SKM-1 treated with dmso at 0.1 percent for 144 hours (cell line): Measurements from ENCODE around the gene UBASH3A.

Source experiments
- DNase-seq: peaks from one replicate; lab custom pipeline; 2025; ENCODE audit not compliant: unreplicated experiment; lab: John Stamatoyannopoulos, UW

The UBASH3A gene

GRCh38 chr21:42486072-42486471, 82.4 kb downstream of the UBASH3A start:
- DNase-seq: no peak

GRCh38 chr21:42486531-42486930, 82.8 kb downstream of the UBASH3A start:
- no peak for DNase-seq

- no peak for DNase-seq
These were observed 85.4 kb downstream of the UBASH3A start for GRCh38 chr21:42489006-42489563.

DNA sequence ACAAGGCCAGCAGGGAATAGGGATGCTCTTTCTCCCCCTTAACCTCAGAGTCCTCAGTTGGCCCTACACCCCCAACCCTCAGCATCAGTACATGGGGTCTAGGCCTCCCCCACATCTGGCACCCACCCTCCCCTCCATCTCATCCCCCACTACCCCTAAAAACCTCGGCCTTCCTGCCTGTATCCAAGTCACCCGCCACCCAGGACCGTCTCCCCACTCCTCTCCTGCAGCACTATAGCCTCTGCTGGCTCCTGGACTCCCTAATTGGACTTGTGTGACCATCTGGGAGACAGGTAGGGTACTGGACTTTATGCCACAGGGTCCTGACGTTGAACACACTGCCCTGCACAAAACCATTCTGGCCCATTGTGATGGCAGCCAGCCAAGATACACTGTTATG, 86.3 kb downstream of the UBASH3A start:
- DNase-seq: no peak

GRCh38 chr21:42490720-42491119, 87.0 kb downstream of the UBASH3A start:
- no peak for DNase-seq

- no peak for DNase-seq
These were observed 87.6 kb downstream of the UBASH3A start for GRCh38 chr21:42491328-42491727.

- no peak for DNase-seq
These were observed 88.5 kb downstream of the UBASH3A start for GRCh38 chr21:42492201-42492600.

GRCh38 chr21:42493109-42494060, 89.7 kb downstream of the UBASH3A start:
- no peak for DNase-seq

GRCh38 chr21:42495027-42495426, 91.3 kb downstream of the UBASH3A start:
- no peak for DNase-seq

- no peak for DNase-seq
These were observed 92.0 kb downstream of the UBASH3A start for GRCh38 chr21:42495765-42496119.

GRCh38 chr21:42496120-42496838, 92.6 kb downstream of the UBASH3A start, which contains the start of gene RSPH1:
RSPH1 (minus strand) TSS chr21:42496224; CDS start chr21:42496186, 38 bp downstream.
- DNase-seq: peak; percentile 95

GRCh38 chr21:42496839-42497202, 93.1 kb downstream of the UBASH3A start:
- DNase-seq: no peak
